GM06990 (cell line): Measurements from ENCODE around the gene ASPDH.

ENCODE experiments used
- DNase-seq: peaks from one replicate; pipeline ENCODE4 v3.0.0-alpha.2; 2011; ENCODE audit not compliant: insufficient read length; ENCODE audit errors: extremely low read depth
- H3K27me3 ChIP-seq: replicated peaks from 2 replicates; pipeline ENCODE4 v1.6.0; 2011; ENCODE audit warnings: low read length; ENCODE audit not compliant: control insufficient read depth, insufficient read depth
- H3K36me3 ChIP-seq: 2 replicates; pipeline ENCODE4 v1.5.1; 2011; ENCODE audit warnings: low read length; ENCODE audit not compliant: control insufficient read depth, insufficient read depth
- H3K4me3 ChIP-seq: replicated peaks from 2 replicates; pipeline ENCODE4 v1.5.1; 2011; ENCODE audit warnings: low read depth, mild to moderate bottlenecking, control low read depth, low read length
- CTCF ChIP-seq: IDR thresholded peaks from 2 replicates; pipeline ENCODE4 v1.5.1; 2011; ENCODE audit warnings: low read length, control low read depth, mild to moderate bottlenecking, inconsistent platforms; ENCODE audit not compliant: insufficient read depth, poor library complexity, severe bottlenecking

The ASPDH gene

GRCh38 chr19:50495020-50495531, 18.6 kb downstream of the ASPDH start:
- H3K4me3 ChIP-seq: no peak overlapping the region
- TF ChIP-seq CTCF: no peak
- no peaks in the 10 kb centered on the region for H3K36me3 ChIP-seq
- DNase-seq: no peak
- H3K27me3 ChIP-seq: no peaks in the 10 kb centered on the region

GRCh38 chr19:50494186-50495019, 19.3 kb downstream of the ASPDH start:
- Histone ChIP-seq H3K36me3 (no peaks in the 10 kb centered on the region), H3K4me3 (no peak overlapping the region), H3K27me3 (no peaks in the 10 kb centered on the region)
- TF ChIP-seq CTCF: no peak
- no peak for DNase-seq

DNA sequence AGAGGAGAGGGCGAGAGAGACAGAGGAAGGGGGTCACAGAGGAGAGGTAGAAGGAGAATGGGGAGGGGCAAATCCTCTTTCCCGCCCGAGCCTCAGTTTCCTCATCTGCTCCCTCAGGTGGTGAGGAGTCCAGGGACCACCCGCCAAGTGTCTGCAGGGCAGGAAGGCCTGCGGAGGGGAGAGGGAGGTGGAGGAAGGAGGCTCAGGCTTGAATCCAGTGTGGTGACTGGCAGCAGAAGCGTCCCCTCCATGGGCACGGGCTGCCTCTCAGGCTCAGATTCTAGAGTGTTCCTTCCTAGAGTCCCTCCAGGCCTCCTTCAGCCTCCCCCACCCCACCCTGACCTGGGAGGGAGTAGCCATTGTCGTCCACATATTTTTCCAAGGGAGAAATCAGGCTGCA, 20.5 kb downstream of the ASPDH start:
- Histone ChIP-seq H3K4me3 (no peak overlapping the region), H3K27me3 (no peaks in the 10 kb centered on the region), H3K36me3 (no peaks in the 10 kb centered on the region)
- no peak for TF ChIP-seq CTCF
- no peak for DNase-seq

GRCh38 chr19:50492303-50493052, 21.2 kb downstream of the ASPDH start:
- Histone ChIP-seq H3K36me3 (no peaks in the 10 kb centered on the region), H3K27me3 (no peaks in the 10 kb centered on the region), H3K4me3 (no peak overlapping the region)
- TF ChIP-seq CTCF: no peak
- no peak for DNase-seq

- no peak for DNase-seq
- H3K27me3 ChIP-seq: no peaks in the 10 kb centered on the region
- H3K4me3 ChIP-seq: no peak overlapping the region
- no peaks in the 10 kb centered on the region for H3K36me3 ChIP-seq
- no peak for TF ChIP-seq CTCF
Measured at GRCh38 chr19:50490991-50491472, 22.7 kb downstream of the ASPDH start.
